MM.1S (cell line): ENCODE data around the gene ARSA.

Source experiments
- DNase-seq: peaks from one replicate; pipeline ENCODE4 v3.0.0-alpha.2; 2015
- H2AFZ ChIP-seq: fragments of 300-600 bp; sonication (generic); 2 replicates; pipeline ENCODE4 v1.6.0; 2016; ENCODE audit warnings: antibody characterized with exemption, low read length
- H3F3A ChIP-seq: fragments of 300-600 bp; sonication (generic); 2 replicates; pipeline ENCODE4 v1.6.1; 2016; ENCODE audit warnings: mild to moderate bottlenecking, antibody characterized with exemption, low read length, moderate library complexity, mixed read lengths; ENCODE audit not compliant: insufficient read depth
- H3K27ac ChIP-seq: fragments of 300-600 bp; sonication (generic); 2 replicates; pipeline ENCODE4 v1.5.1; 2016; ENCODE audit warnings: mild to moderate bottlenecking, low read length
- H3K27me3 ChIP-seq: fragments of 300-600 bp; sonication (generic); replicated peaks from 2 replicates; pipeline ENCODE4 v1.6.0; 2016; ENCODE audit warnings: low read length; ENCODE audit not compliant: insufficient read depth
- H3K36me3 ChIP-seq: fragments of 300-600 bp; sonication (generic); replicated peaks from 2 replicates; pipeline ENCODE4 v1.6.1; 2016; ENCODE audit warnings: mild to moderate bottlenecking, low read length, mixed read lengths; ENCODE audit not compliant: insufficient read depth
- H3K4me1 ChIP-seq: fragments of 300-600 bp; sonication (generic); 2 replicates; pipeline ENCODE4 v1.6.1; 2016; ENCODE audit warnings: low read length, mixed read lengths
- H3K4me2 ChIP-seq: fragments of 300-600 bp; sonication (generic); 2 replicates; pipeline ENCODE4 v1.6.0; 2016; ENCODE audit warnings: low read depth, low read length
- H3K4me3 ChIP-seq: fragments of 300-600 bp; sonication (generic); 2 replicates; pipeline ENCODE4 v1.5.1; 2016; ENCODE audit warnings: low read length, mixed read lengths
- H3K79me2 ChIP-seq: fragments of 300-600 bp; sonication (generic); 2 replicates; pipeline ENCODE4 v1.6.1; 2016; ENCODE audit warnings: mixed run types, low read length, mixed read lengths
- H3K9ac ChIP-seq: fragments of 300-600 bp; sonication (generic); 2 replicates; pipeline ENCODE4 v1.6.1; 2016; ENCODE audit warnings: low read length, mixed read lengths
- H3K9me2 ChIP-seq: fragments of 300-600 bp; sonication (generic); replicated peaks from 2 replicates; pipeline ENCODE4 v1.6.1; 2016; ENCODE audit warnings: mild to moderate bottlenecking, low read length, mixed read lengths; ENCODE audit not compliant: insufficient read depth
- H3K9me3 ChIP-seq: fragments of 300-600 bp; sonication (generic); replicated peaks from 2 replicates; pipeline ENCODE4 v1.6.1; 2016; ENCODE audit warnings: mild to moderate bottlenecking, low read length, mixed read lengths; ENCODE audit not compliant: insufficient read depth
- H4K20me1 ChIP-seq: fragments of 300-600 bp; sonication (generic); 2 replicates; pipeline ENCODE4 v1.6.1; 2016; ENCODE audit warnings: mild to moderate bottlenecking, low read length, moderate library complexity, mixed read lengths; ENCODE audit not compliant: insufficient read depth
- EZH2 ChIP-seq: fragments of 300-600 bp; sonication (generic); optimal IDR thresholded peaks from 2 replicates; pipeline ENCODE3; 2017; ENCODE audit warnings: low read depth, mild to moderate bottlenecking, antibody characterized with exemption, low read length, mixed read lengths
- EZH2phosphoT487 ChIP-seq: fragments of 300-600 bp; sonication (generic); IDR thresholded peaks from 2 replicates; pipeline ENCODE4 v1.6.1; 2018; ENCODE audit warnings: antibody characterized with exemption, low read length
- TF ChIP-seq, protein P1 (sequence below): fragments of 300-600 bp; sonication (generic); IDR thresholded peaks from 2 replicates; pipeline ENCODE4 v1.5.1; 2016; ENCODE audit warnings: antibody characterized with exemption, low read length, mixed read lengths

The ARSA gene

DNA sequence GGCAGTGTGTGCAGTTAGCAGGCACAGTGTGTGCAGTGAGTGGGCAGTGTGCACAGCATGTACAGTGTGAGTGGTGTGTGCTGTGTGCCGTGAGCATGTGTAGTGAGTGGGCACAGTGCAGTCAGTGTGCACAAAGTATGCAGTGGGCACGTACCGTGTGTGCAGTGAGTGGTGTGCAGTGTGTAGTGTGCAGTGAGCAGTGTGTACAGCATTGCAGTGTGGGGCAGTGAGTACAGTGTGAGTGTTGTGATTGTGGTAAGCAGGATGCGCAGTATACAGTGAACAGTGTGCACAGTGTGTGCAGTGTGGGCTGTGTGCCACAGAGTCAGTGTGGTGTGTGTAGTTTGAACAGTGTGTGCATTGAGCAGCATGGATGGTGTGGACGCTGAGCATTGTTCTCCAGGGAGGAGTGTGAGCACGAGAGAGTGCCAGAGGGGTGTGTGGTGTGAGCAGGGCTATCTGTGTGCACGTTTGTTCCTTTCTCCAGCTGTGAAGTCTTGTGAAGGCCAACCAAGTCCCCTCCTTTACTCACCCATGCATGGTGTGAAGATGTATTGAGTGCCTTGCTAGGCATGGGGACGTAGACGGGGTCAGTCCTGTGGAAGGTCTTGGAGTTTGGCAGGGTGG is 47.7 kb upstream of the ARSA start:
- H3K27ac ChIP-seq: no peak overlapping the region
- H3K9me2 ChIP-seq: no peaks in the 10 kb centered on the region
- H3F3A ChIP-seq: no peaks in the 10 kb centered on the region
- H3K4me3 ChIP-seq: no peak overlapping the region
- no peak overlapping the region for H3K9ac ChIP-seq
- H3K79me2 ChIP-seq: no peaks in the 10 kb centered on the region
- no peak overlapping the region for H2AFZ ChIP-seq
- TF ChIP-seq EZH2: no peak
- TF ChIP-seq, protein P1, sequence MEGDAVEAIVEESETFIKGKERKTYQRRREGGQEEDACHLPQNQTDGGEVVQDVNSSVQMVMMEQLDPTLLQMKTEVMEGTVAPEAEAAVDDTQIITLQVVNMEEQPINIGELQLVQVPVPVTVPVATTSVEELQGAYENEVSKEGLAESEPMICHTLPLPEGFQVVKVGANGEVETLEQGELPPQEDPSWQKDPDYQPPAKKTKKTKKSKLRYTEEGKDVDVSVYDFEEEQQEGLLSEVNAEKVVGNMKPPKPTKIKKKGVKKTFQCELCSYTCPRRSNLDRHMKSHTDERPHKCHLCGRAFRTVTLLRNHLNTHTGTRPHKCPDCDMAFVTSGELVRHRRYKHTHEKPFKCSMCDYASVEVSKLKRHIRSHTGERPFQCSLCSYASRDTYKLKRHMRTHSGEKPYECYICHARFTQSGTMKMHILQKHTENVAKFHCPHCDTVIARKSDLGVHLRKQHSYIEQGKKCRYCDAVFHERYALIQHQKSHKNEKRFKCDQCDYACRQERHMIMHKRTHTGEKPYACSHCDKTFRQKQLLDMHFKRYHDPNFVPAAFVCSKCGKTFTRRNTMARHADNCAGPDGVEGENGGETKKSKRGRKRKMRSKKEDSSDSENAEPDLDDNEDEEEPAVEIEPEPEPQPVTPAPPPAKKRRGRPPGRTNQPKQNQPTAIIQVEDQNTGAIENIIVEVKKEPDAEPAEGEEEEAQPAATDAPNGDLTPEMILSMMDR: no peak
- TF ChIP-seq EZH2phosphoT487: no peak
- H4K20me1 ChIP-seq: no peaks in the 10 kb centered on the region
- no peaks in the 10 kb centered on the region for H3K36me3 ChIP-seq
- no peaks in the 10 kb centered on the region for H3K9me3 ChIP-seq
- H3K4me2 ChIP-seq: no peak overlapping the region
- DNase-seq: no peak
- H3K4me1 ChIP-seq: no peaks in the 10 kb centered on the region
- H3K27me3 ChIP-seq: peaks cover 66% of the 10 kb centered on the region

DNA sequence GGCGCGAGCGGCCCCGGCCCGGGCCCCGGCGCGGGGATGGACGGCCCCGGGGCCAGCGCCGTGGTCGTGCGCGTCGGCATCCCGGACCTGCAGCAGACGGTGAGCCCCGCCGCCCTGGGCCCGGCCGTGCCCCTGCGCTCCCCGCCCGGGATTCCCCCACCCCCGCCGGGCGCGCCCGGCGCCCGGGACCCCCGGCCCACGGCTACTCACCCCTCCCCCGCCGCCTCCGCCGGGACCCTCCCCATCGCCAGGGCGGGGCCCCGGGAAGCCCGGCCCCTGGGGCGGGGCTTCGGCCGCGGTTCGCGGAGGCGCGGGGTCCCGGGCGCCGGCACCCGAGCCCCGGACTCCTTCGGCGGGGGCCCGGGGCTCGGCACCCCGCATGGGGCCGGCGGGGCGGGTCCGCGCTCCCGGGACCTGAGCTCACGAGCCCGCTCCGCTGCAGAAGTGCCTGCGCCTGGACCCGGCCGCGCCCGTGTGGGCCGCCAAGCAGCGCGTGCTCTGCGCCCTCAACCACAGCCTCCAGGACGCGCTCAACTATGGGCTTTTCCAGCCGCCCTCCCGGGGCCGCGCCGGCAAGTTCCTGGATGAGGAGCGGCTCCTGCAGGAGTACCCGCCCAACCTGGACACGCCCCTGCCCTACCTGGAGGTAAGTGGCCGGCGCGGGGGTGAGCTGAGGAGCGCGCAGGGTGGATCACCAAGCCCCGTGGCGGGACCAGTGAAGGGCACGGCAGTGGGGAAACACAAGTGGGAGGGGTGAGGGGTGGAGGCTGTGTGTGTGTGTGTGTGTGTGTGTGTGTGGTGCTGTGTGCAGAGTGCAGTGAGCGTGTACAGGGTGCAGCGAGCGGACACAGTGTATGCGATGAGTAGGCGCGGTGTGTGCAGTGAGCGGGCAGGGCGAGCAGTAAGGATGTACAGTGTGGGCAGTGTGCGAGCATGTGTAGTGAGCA is 46.9 kb upstream of the ARSA start:
- no peak overlapping the region for H3K4me3 ChIP-seq
- H3K27me3 ChIP-seq: peaks cover 71% of the 10 kb centered on the region
- H2AFZ ChIP-seq: no peak overlapping the region
- H3K27ac ChIP-seq: no peak overlapping the region
- H3K4me1 ChIP-seq: no peaks in the 10 kb centered on the region
- no peaks in the 10 kb centered on the region for H3K36me3 ChIP-seq
- H3F3A ChIP-seq: no peaks in the 10 kb centered on the region
- no peak for DNase-seq
- no peak overlapping the region for H3K9ac ChIP-seq
- no peaks in the 10 kb centered on the region for H4K20me1 ChIP-seq
- H3K4me2 ChIP-seq: no peak overlapping the region
- H3K79me2 ChIP-seq: no peaks in the 10 kb centered on the region
- H3K9me3 ChIP-seq: no peaks in the 10 kb centered on the region
- TF ChIP-seq EZH2: no peak
- TF ChIP-seq EZH2phosphoT487: no peak
- TF ChIP-seq, protein P1: no peak
- H3K9me2 ChIP-seq: no peaks in the 10 kb centered on the region

DNA sequence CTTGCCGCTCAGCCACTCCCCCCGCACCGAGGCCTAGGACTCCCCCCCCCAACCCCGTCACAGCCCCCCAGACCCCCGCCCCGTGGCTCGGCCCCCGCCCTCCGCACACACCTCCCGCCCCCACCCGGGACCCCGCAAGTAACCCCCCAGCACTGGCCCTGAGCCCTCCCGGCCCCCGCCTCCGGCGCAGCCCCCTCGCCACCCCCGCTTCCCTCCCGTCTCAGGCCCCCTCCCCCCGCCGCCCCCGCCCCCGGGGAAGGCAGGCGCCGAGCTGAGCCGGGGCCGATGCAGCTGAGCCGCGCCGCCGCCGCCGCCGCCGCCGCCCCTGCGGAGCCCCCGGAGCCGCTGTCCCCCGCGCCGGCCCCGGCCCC is 46.2 kb upstream of the ARSA start:
- Histone ChIP-seq H3K4me3 (no peak overlapping the region), H3K9me2 (no peaks in the 10 kb centered on the region), H3K9ac (no peak overlapping the region), H3K36me3 (no peaks in the 10 kb centered on the region), H3K27ac (no peak overlapping the region), H3K4me1 (no peaks in the 10 kb centered on the region), H3K79me2 (no peaks in the 10 kb centered on the region), H3K9me3 (no peaks in the 10 kb centered on the region), H4K20me1 (no peaks in the 10 kb centered on the region), H2AFZ (no peak overlapping the region), H3F3A (no peaks in the 10 kb centered on the region), H3K27me3 (peaks cover 72% of the 10 kb centered on the region), H3K4me2 (no peak overlapping the region)
- DNase-seq: no peak
- TF ChIP-seq EZH2: no peak
- no peak for TF ChIP-seq EZH2phosphoT487
- TF ChIP-seq, protein P1: no peak
